Natural killer cell (primary cell): ENCODE results near the gene ZYG11B. TPM values are rescaled to one million over a fixed set of nuclear protein-coding genes. Genes with fewer than 3 reads are reported as not detected.

ENCODE experiments used
- ATAC-seq, 3 donors: fragments of 150-1000 bp in 2 of 3; fragments of 200-7000 bp in 1 of 3; cut with Tn5 transposase; 1 replicate in 1 of 3; 2 replicates in 2 of 3; pipeline ENCODE4 v1.10.0; 2021; ENCODE audit warnings: mild to moderate bottlenecking in 2 of 3, moderate library complexity in 2 of 3
- DNase-seq, 2 donors: peaks; one replicate each; pipeline versions ENCODE4 v3.0.0 to v3.0.0-alpha.2; 2013 to 2021; ENCODE audit warnings: mixed read lengths in 1 of 2
- H3K27ac ChIP-seq: one replicate; pipeline ENCODE4 v1.5.1; 2013; ENCODE audit warnings: mild to moderate bottlenecking, low read length
- H3K27me3 ChIP-seq: one replicate; pipeline ENCODE4 v1.6.1; 2013; ENCODE audit warnings: low read length; ENCODE audit not compliant: control insufficient read depth, insufficient read depth
- H3K36me3 ChIP-seq: one replicate; pipeline ENCODE4 v1.6.1; 2013; ENCODE audit warnings: low read length; ENCODE audit not compliant: control insufficient read depth, insufficient read depth
- H3K4me1 ChIP-seq: one replicate; pipeline ENCODE4 v1.6.1; 2013; ENCODE audit warnings: low read length; ENCODE audit not compliant: control insufficient read depth, insufficient read depth
- H3K4me3 ChIP-seq: one replicate; pipeline ENCODE4 v1.5.1; 2013; ENCODE audit warnings: low read length
- H3K9me3 ChIP-seq: one replicate; pipeline ENCODE4 v1.6.1; 2013; ENCODE audit warnings: low read length; ENCODE audit not compliant: control insufficient read depth, insufficient read depth
- H3K27ac Mint-ChIP-seq, 2 donors: one replicate each; pipeline ENCODE4 v1.8.0; 2022; ENCODE audit warnings: mild to moderate bottlenecking in 2 of 2, mixed read lengths in 2 of 2, moderate library complexity in 1 of 2
- H3K27me3 Mint-ChIP-seq, 2 donors: one replicate each; pipeline ENCODE4 v1.8.0; 2022; ENCODE audit warnings: low read depth in 2 of 2, mixed read lengths in 2 of 2
- H3K36me3 Mint-ChIP-seq: one replicate; pipeline ENCODE4 v1.8.0; 2022; ENCODE audit warnings: mixed read lengths
- H3K4me1 Mint-ChIP-seq, 2 donors: one replicate each; pipeline ENCODE4 v1.8.0; 2022; ENCODE audit warnings: mixed read lengths in 2 of 2
- H3K4me3 Mint-ChIP-seq: one replicate; pipeline ENCODE4 v1.8.0; 2022; ENCODE audit warnings: mild to moderate bottlenecking, moderate library complexity, mixed read lengths
- H3K9me3 Mint-ChIP-seq, 2 donors: one replicate each; pipeline ENCODE4 v1.8.0; 2022; ENCODE audit warnings: mixed read lengths in 2 of 2
- CTCF ChIP-seq: fragments of 200-600 bp; IDR thresholded peaks from one replicate; pipeline ENCODE4 v1.8.0; 2022; ENCODE audit warnings: antibody characterized with exemption
- WGBS: methylation state at CpG from one replicate; pipeline ENCODE4 v1.1.7; 2013; ENCODE audit warnings: missing lambda C conversion rate; ENCODE audit not compliant: insufficient coverage; 5-methylcytosine and 5-hydroxymethylcytosine counted together
- intact Hi-C: fragments of 100-400 bp; cut with micrococcal nuclease; formaldehyde crosslinking; loops from one replicate; pipeline ENCODE4 v1.14.2; 2022
- total RNA-seq, 4 donors: library from RNA; stranded (reverse); fragments of 120-200 nt in 1 of 4; gene quantifications; one replicate each; pipeline versions ENCODE4 v1.2.3 to v1.2.4, GENCODE V29; 2013 to 2022

The ZYG11B gene
- total RNA-seq, 3 donors from 2014 or later (not counting 1 experiment from before 2014, with no cell fraction given), result 7.4 to 11.8 (median 10.7) TPM

- no peaks in the 10 kb centered on the region for H3K4me1 ChIP-seq
- 73% methylated on average over 3 of the region's 3 CpGs for WGBS
- no peaks in the 10 kb centered on the region for H3K9me3 ChIP-seq
- no peaks in the 10 kb centered on the region for H3K36me3 Mint-ChIP-seq
- no peaks in the 10 kb centered on the region for H3K36me3 ChIP-seq
- H3K4me3 ChIP-seq, result no peak overlapping the region
- ATAC-seq (no peak), DNase-seq (no peak)
- H3K27me3 Mint-ChIP-seq, result no peaks in the 10 kb centered on the region
- H3K4me1 Mint-ChIP-seq, result no peaks in the 10 kb centered on the region
- intact Hi-C loops, result no loop called here
- H3K27me3 ChIP-seq, result no peaks in the 10 kb centered on the region
- H3K9me3 Mint-ChIP-seq, result no peaks in the 10 kb centered on the region
- TF ChIP-seq CTCF, result no peak
- H3K4me3 Mint-ChIP-seq, result no peak overlapping the region
- H3K27ac ChIP-seq, result no peak overlapping the region
- no peak overlapping the region for H3K27ac Mint-ChIP-seq
Measured at GRCh38 chr1:52751589-52752483, 25.6 kb downstream of the ZYG11B start.

GRCh38 chr1:52752484-52752826 is 26.2 kb downstream of the ZYG11B start:
- 100% methylated on average over 2 of the region's 2 CpGs for WGBS
- Histone ChIP-seq H3K9me3 (no peaks in the 10 kb centered on the region), H3K27ac (no peak overlapping the region), H3K4me3 (no peak overlapping the region), H3K4me1 (no peaks in the 10 kb centered on the region), H3K27me3 (no peaks in the 10 kb centered on the region), H3K36me3 (peaks cover 2% of the 10 kb centered on the region)
- Mint-ChIP-seq H3K36me3 (no peaks in the 10 kb centered on the region), H3K4me3 (no peak overlapping the region), H3K9me3 (no peaks in the 10 kb centered on the region), H3K27ac (no peak overlapping the region), H3K4me1 (no peaks in the 10 kb centered on the region), H3K27me3 (no peaks in the 10 kb centered on the region)
- no peak for DNase-seq
- no peak for ATAC-seq
- no peak for TF ChIP-seq CTCF
- intact Hi-C loops, result no loop called here

- no peak overlapping the region for H3K27ac Mint-ChIP-seq
- ATAC-seq (no peak), DNase-seq (no peak)
- Histone ChIP-seq H3K4me3 (no peak overlapping the region), H3K36me3 (peaks cover 2% of the 10 kb centered on the region), H3K4me1 (no peaks in the 10 kb centered on the region), H3K27me3 (no peaks in the 10 kb centered on the region), H3K9me3 (no peaks in the 10 kb centered on the region), H3K27ac (no peak overlapping the region)
- intact Hi-C loops, result no loop called here
- no peaks in the 10 kb centered on the region for H3K27me3 Mint-ChIP-seq
- H3K36me3 Mint-ChIP-seq, result no peaks in the 10 kb centered on the region
- no peaks in the 10 kb centered on the region for H3K4me1 Mint-ChIP-seq
- H3K4me3 Mint-ChIP-seq, result no peak overlapping the region
- no peaks in the 10 kb centered on the region for H3K9me3 Mint-ChIP-seq
- TF ChIP-seq CTCF, result no peak
- WGBS, result 95% methylated on average over 3 of the region's 4 CpGs
Measured at GRCh38 chr1:52753169-52753568, 26.9 kb downstream of the ZYG11B start.

GRCh38 chr1:52756020-52756419 is 29.8 kb downstream of the ZYG11B start:
- DNase-seq (no peak), ATAC-seq (no peak)
- no peak overlapping the region for H3K4me3 ChIP-seq
- TF ChIP-seq CTCF, result no peak
- intact Hi-C loops, result no loop called here
- Mint-ChIP-seq H3K27me3 (no peaks in the 10 kb centered on the region), H3K9me3 (no peaks in the 10 kb centered on the region), H3K27ac (no peak overlapping the region), H3K4me1 (no peaks in the 10 kb centered on the region), H3K36me3 (no peaks in the 10 kb centered on the region), H3K4me3 (no peak overlapping the region)
- WGBS, result 60% methylated on average over 1 of the region's 2 CpGs
- H3K27ac ChIP-seq, result no peak overlapping the region
- H3K27me3 ChIP-seq, result no peaks in the 10 kb centered on the region
- peaks cover 2% of the 10 kb centered on the region for H3K36me3 ChIP-seq
- no peaks in the 10 kb centered on the region for H3K4me1 ChIP-seq
- H3K9me3 ChIP-seq, result no peaks in the 10 kb centered on the region
